ENCODE measurements around the gene CD38. TPM values are rescaled to one million over a fixed set of nuclear protein-coding genes. Genes with fewer than 3 reads are reported as not detected.

Gene CD38
- total RNA-seq, 1 experiment from 2014 or later = not detected

DNA sequence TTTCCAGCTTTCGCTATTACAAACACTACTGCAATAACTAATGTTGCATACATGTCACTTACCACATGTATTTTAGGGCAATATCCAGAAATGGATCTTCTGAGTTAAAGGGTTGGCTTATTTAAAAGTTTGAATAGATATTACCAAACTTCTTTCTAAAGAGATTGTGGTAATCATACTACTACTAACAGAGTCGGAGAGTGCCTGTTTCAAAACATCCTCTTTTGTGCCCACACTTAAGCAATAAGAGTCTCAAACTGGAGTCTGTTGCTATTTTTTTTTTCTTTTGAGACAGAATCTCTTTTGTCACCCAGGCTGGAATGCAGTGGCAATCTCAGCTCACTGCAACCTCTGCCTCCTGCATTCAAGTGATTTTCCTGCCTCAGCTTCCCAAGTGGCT, 124.6 kb downstream of the CD38 start:
- intact Hi-C loops (cut with micrococcal nuclease; ENCODE audit: unreplicated experiment) = no loop called here
- no peak for DNase-seq (ENCODE audit: low spot score)
- Histone ChIP-seq H3K4me1 (ENCODE audit: insufficient read depth, low read length, poor library complexity, severe bottlenecking) (no peaks in the 10 kb centered on the region), H3K36me3 (ENCODE audit: insufficient read depth, low read length, poor library complexity, severe bottlenecking) (no peaks in the 10 kb centered on the region), H3K27me3 (replicated peaks; ENCODE audit: insufficient read depth, low read depth, low read length, poor library complexity) (no peaks in the 10 kb centered on the region), H3K9me3 (ENCODE audit: low read depth, low read length, poor library complexity, severe bottlenecking) (no peaks in the 10 kb centered on the region), H3K4me3 (ENCODE audit: low read depth, low read length, poor library complexity, severe bottlenecking) (no peak overlapping the region), H3K27ac (ENCODE audit: low read depth, low read length, poor library complexity, severe bottlenecking) (no peak overlapping the region)
- CTCF ChIA-PET = no interaction called here
- no peak for TF ChIP-seq CTCF (conservative IDR thresholded peaks at IDR 0.05; ENCODE audit: low read depth, low read length)
- TF ChIP-seq EZH2 (IDR thresholded peaks at IDR 0.05; ENCODE audit: borderline replicate concordance, low read depth, low read length, poor library complexity, severe bottlenecking) = no peak
- POLR2A ChIA-PET (ENCODE audit: low non-redundant PET) = no interaction called here
- BruUV-seq (replicated peaks) = no TSS peak

Other genes starting within 250 kb of the CD38 start
- 59.7 and 60.1 TPM in 2 replicates for gene FBXL5, start 123.0 kb upstream of the CD38 start, total RNA-seq (2021)
- 27.4 and 29.0 TPM in 2 replicates for gene FAM200B, start 96.5 kb upstream of the CD38 start, total RNA-seq (2021)
- 2.1 and 2.4 TPM in 2 replicates for gene BST1, start 75.3 kb upstream of the CD38 start, total RNA-seq (2021)
- gene FGFBP1, start 160.4 kb downstream of the CD38 start, total RNA-seq (2021) = not detected in 2 replicates
- gene FGFBP2, start 184.8 kb downstream of the CD38 start, total RNA-seq (2021) = not detected in 2 replicates

Measured in A673 (cell line).